CD4-positive, CD25-positive, alpha-beta regulatory T cell (primary cell): ENCODE results near the gene HPS4. TPM values are rescaled to one million over a fixed set of nuclear protein-coding genes. Genes with fewer than 3 reads are reported as not detected.
A peak's percentile ranks its signal among the peaks of the same experiment; 100 is the strongest.

Experiments
- ATAC-seq, 2 donors: fragments of 150-1000 bp; cut with Tn5 transposase; one replicate each; pipeline ENCODE4 v1.10.0; 2021; ENCODE audit warnings: low read depth in 2 of 2, moderate number of reproducible peaks in 2 of 2, moderate library complexity in 1 of 2
- DNase-seq, 3 donors: peaks; one replicate each; pipeline versions ENCODE4 v3.0.0 to v3.0.0-alpha.2; 2012 to 2022; ENCODE audit warnings: mixed read lengths in 1 of 3
- H3K27ac ChIP-seq: one replicate; pipeline ENCODE4 v1.7.0; 2013; ENCODE audit warnings: mild to moderate bottlenecking, low read length; ENCODE audit not compliant: insufficient read depth, poor library complexity, severe bottlenecking
- H3K27me3 ChIP-seq: one replicate; pipeline ENCODE4 v1.7.0; 2013; ENCODE audit warnings: low read length; ENCODE audit not compliant: control insufficient read depth, insufficient read depth
- H3K36me3 ChIP-seq: one replicate; pipeline ENCODE4 v1.7.0; 2013; ENCODE audit warnings: mild to moderate bottlenecking, low read length, moderate library complexity; ENCODE audit not compliant: control insufficient read depth, insufficient read depth
- H3K4me1 ChIP-seq: 2 replicates; pipeline ENCODE4 v1.7.0; 2013; ENCODE audit warnings: mild to moderate bottlenecking, low read length; ENCODE audit not compliant: insufficient read depth, control insufficient read depth, poor library complexity, severe bottlenecking
- H3K4me3 ChIP-seq: one replicate; pipeline ENCODE4 v1.7.0; 2013; ENCODE audit warnings: low read depth, mild to moderate bottlenecking, low read length, moderate library complexity
- H3K9me3 ChIP-seq, 2 experiments: 1 replicate in 1 of 2; 2 replicates in 1 of 2; pipeline ENCODE4 v1.7.0; 2013; ENCODE audit warnings: low read length in 2 of 2, mild to moderate bottlenecking in 1 of 2, moderate library complexity in 1 of 2; ENCODE audit not compliant: control insufficient read depth in 2 of 2
- H3K27ac Mint-ChIP-seq, 3 donors: one replicate each; pipeline ENCODE4 v1.8.0; 2020 to 2022; ENCODE audit warnings: mild to moderate bottlenecking in 3 of 3, mixed read lengths in 3 of 3, moderate library complexity in 2 of 3
- H3K27me3 Mint-ChIP-seq: one replicate; pipeline ENCODE4 v1.8.0; 2022; ENCODE audit warnings: mild to moderate bottlenecking, mixed read lengths
- H3K36me3 Mint-ChIP-seq: one replicate; pipeline ENCODE4 v1.8.0; 2020; ENCODE audit warnings: mixed read lengths
- H3K4me1 Mint-ChIP-seq, 4 donors: one replicate each; pipeline ENCODE4 v1.8.0; 2020 to 2022; ENCODE audit warnings: mixed read lengths in 4 of 4, mild to moderate bottlenecking in 1 of 4
- H3K4me3 Mint-ChIP-seq, 4 donors: one replicate each; pipeline ENCODE4 v1.8.0; 2020 to 2022; ENCODE audit warnings: mild to moderate bottlenecking in 4 of 4, mixed read lengths in 4 of 4, moderate library complexity in 3 of 4
- H3K9me3 Mint-ChIP-seq, 7 donors: one replicate each; pipeline ENCODE4 v1.8.0; 2020 to 2022; ENCODE audit warnings: mixed read lengths in 7 of 7, mild to moderate bottlenecking in 3 of 7, moderate library complexity in 2 of 7
- polyA plus RNA-seq, 4 donors: library from polyadenylated mRNA; unstranded; fragments of 300-500 nt; fragmentation: Illumina TruSeq; gene quantifications; one replicate each; pipeline ENCODE4 v1.2.3, GENCODE V29; 2021
- total RNA-seq: library from RNA; stranded (reverse); gene quantifications from one replicate; pipeline ENCODE4 v1.2.3, GENCODE V29; 2022

HPS4 gene
- total and polyA plus RNA-seq, 5 donors from 2014 or later, result 12.0 to 44.6 (median 13.7) TPM

DNA sequence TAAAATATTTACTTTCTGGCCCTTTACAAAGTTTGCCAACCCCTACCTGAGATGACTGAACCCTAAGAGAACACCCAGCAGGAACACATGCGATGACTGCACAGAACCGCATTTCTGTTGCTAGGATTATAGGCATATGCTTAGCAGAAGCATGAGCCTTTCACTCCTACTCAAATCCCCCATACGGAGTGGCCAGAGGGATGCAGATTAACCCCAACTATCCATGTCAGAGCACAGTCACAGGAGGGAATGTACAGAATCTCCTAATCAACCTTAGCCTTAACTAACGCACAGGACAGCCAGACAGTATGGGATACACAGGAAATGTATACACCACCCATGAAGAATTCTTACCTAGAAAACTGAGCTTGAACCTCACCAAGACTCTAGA lies 6.2 kb downstream of the HPS4 start:
- Mint-ChIP-seq H3K4me1 (peaks cover 29 to 51% (median 40%) of the 10 kb centered on the region in 4 donors), H3K27me3 (no peaks in the 10 kb centered on the region), H3K4me3 (peak overlapping the region in 1 of 4 donors; percentile 82), H3K9me3 (peaks cover 0 to 2% (median 0%) of the 10 kb centered on the region in 7 donors), H3K27ac (peak overlapping the region in 1 of 3 donors; percentile 53), H3K36me3 (peaks cover 42% of the 10 kb centered on the region)
- peaks cover 48% of the 10 kb centered on the region for H3K36me3 ChIP-seq
- H3K27ac ChIP-seq, result no peak overlapping the region
- peaks cover 22% of the 10 kb centered on the region for H3K4me1 ChIP-seq
- ATAC-seq, result no peak
- no peaks in the 10 kb centered on the region for H3K27me3 ChIP-seq
- no peak for DNase-seq
- no peak overlapping the region for H3K4me3 ChIP-seq
- no peaks in the 10 kb centered on the region for H3K9me3 ChIP-seq

DNA sequence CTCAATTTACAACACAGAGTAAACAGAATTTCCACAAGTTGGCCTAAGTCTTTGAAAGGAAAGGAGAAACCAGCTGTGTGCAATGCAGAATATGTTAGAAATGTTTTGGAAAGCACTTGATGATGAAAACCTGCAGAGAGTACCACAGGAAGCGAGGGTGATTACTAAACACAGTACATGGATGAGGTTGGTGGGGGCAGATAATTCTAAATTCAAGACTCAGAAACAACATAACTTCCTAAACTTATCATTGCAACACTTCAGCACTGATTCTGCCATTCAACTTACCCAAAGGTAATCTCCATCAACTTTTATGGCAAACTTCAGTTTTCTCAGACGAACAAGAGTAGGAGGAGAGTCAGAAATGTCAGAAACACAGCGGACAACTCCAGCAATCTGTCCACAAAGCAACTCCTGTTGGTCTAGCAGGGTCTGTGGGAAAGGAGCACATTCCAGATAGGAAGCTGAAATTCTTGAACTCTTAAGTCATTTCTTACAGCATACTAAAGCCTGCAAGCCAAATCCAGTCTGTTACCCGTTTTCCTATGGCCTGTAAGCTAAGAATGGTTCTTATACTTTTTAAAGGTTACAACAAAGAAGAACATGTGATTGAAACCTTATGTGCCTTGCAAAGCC lies 6.8 kb downstream of the HPS4 start:
- Histone ChIP-seq H3K27me3 (no peaks in the 10 kb centered on the region), H3K4me3 (no peak overlapping the region), H3K27ac (no peak overlapping the region), H3K4me1 (peaks cover 22% of the 10 kb centered on the region), H3K36me3 (peaks cover 53% of the 10 kb centered on the region), H3K9me3 (no peaks in the 10 kb centered on the region)
- no peaks in the 10 kb centered on the region for H3K27me3 Mint-ChIP-seq
- peaks cover 24 to 46% (median 37%) of the 10 kb centered on the region in 4 donors for H3K4me1 Mint-ChIP-seq
- peaks cover 0 to 2% (median 0%) of the 10 kb centered on the region in 7 donors for H3K9me3 Mint-ChIP-seq
- DNase-seq (no peak), ATAC-seq (no peak)
- H3K27ac Mint-ChIP-seq, result no peak overlapping the region
- peaks cover 43% of the 10 kb centered on the region for H3K36me3 Mint-ChIP-seq
- peak overlapping the region in 2 of 4 donors; percentile 38 to 82 for H3K4me3 Mint-ChIP-seq

DNA sequence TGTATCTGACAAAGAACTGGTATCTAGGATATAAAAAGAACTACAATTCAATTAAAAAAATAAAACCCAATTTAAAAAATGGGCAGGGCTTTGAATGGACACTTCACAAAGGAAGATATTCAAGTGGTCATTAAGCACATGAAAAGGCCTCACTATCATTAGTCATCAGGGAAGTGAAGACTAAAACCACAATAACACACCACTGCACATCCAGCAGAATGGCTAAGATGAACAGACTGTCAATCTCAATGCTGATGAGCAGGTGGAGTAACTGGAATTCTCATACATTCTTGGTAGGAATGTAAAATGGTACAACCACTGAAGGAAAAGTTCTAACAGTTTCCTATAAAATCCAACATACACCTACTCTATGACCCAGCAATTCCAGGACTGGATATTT lies 8.9 kb downstream of the HPS4 start:
- DNase-seq (no peak), ATAC-seq (no peak)
- H3K27me3 ChIP-seq, result no peaks in the 10 kb centered on the region
- no peak overlapping the region for H3K27ac ChIP-seq
- H3K27ac Mint-ChIP-seq, result no peak overlapping the region
- peaks cover 9% of the 10 kb centered on the region for H3K4me1 ChIP-seq
- H3K4me1 Mint-ChIP-seq, result peaks cover 17 to 25% (median 24%) of the 10 kb centered on the region in 4 donors
- H3K9me3 Mint-ChIP-seq, result no peaks in the 10 kb centered on the region
- no peak overlapping the region for H3K4me3 ChIP-seq
- no peak overlapping the region for H3K4me3 Mint-ChIP-seq
- H3K9me3 ChIP-seq, result no peaks in the 10 kb centered on the region
- no peaks in the 10 kb centered on the region for H3K27me3 Mint-ChIP-seq
- H3K36me3 ChIP-seq, result peaks cover 74% of the 10 kb centered on the region
- peaks cover 47% of the 10 kb centered on the region for H3K36me3 Mint-ChIP-seq

DNA sequence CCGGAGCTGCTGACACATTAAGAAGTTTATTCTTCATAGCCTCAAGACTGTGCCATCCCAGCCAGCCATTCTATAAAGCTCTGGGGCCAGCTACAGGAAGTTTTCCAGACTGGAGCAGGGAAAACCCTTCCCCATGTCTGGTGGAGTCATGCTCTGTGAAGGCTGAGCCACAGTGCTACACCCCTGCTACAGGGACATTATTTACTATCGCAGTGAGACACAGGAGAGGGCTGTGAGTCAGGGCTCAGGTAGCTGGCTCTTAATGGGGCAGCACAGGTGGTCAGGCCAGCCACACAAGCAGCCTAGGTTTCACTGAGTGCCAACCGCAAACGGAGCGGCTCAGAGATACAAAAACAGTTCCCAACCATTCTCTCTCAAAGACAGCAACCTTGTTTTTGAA lies 12.1 kb downstream of the HPS4 start:
- H3K27ac Mint-ChIP-seq, result no peak overlapping the region

DNA sequence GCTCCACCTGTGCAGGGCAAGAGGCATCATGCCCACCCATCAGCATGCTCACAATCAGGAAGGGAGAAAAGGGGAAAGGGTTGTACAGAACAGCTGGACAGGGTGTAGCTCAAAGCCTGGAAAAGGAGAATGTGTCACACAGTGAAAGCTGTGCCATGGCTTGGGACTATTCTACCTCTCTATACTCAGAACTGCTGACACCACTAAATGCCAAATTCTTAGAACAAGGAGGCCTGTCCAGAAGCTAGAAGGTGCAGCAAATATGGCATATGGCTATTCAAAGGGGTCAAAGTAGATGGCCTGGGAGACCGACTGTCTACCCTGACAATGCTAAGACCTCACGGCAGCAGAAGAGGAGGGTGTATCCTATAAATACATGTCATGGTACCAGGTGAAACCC lies 12.8 kb downstream of the HPS4 start:
- H3K4me1 Mint-ChIP-seq, result peaks cover 0 to 4% (median 1%) of the 10 kb centered on the region in 4 donors
- Histone ChIP-seq H3K27me3 (no peaks in the 10 kb centered on the region), H3K4me3 (no peak overlapping the region), H3K36me3 (peaks cover 86% of the 10 kb centered on the region), H3K9me3 (no peaks in the 10 kb centered on the region), H3K27ac (no peak overlapping the region), H3K4me1 (no peaks in the 10 kb centered on the region)
- no peaks in the 10 kb centered on the region for H3K9me3 Mint-ChIP-seq
- DNase-seq (no peak), ATAC-seq (no peak)
- H3K27ac Mint-ChIP-seq, result no peak overlapping the region
- H3K36me3 Mint-ChIP-seq, result peaks cover 59% of the 10 kb centered on the region
- H3K27me3 Mint-ChIP-seq, result no peaks in the 10 kb centered on the region
- H3K4me3 Mint-ChIP-seq, result no peak overlapping the region

More for the DNA sequence above, 12.1 kb downstream of the HPS4 start:
- Histone ChIP-seq H3K27me3 (no peaks in the 10 kb centered on the region), H3K27ac (no peak overlapping the region), H3K4me1 (no peaks in the 10 kb centered on the region), H3K9me3 (no peaks in the 10 kb centered on the region), H3K36me3 (peaks cover 87% of the 10 kb centered on the region), H3K4me3 (no peak overlapping the region)
- DNase-seq (no peak), ATAC-seq (no peak)
- H3K27me3 Mint-ChIP-seq, result no peaks in the 10 kb centered on the region
- peaks cover 0 to 6% (median 3%) of the 10 kb centered on the region in 4 donors for H3K4me1 Mint-ChIP-seq
- no peaks in the 10 kb centered on the region for H3K9me3 Mint-ChIP-seq
- peaks cover 56% of the 10 kb centered on the region for H3K36me3 Mint-ChIP-seq
- no peak overlapping the region for H3K4me3 Mint-ChIP-seq

DNA sequence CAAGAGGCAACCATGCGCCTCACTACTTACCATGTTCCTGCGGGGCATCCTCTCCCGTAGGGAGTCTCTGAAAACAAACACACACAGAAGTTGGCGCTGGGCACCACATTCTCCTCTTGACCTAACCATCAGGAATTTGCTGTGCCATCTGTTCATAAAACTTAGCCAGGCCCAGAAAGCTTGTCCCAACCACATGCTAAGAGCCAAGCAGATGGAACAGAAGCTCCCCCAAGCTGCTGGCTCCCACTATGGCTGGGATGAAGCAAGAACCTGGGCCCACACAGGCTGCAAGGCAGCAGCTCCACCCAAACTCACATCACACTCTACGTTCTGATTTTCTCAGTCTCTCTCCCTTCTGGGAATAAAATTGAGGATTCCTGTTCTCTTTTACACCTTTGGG lies 17.4 kb downstream of the HPS4 start:
- H3K4me1 Mint-ChIP-seq, result peaks cover 0 to 3% (median 0%) of the 10 kb centered on the region in 4 donors
- H3K9me3 Mint-ChIP-seq, result no peaks in the 10 kb centered on the region
- ATAC-seq, result no peak

DNA sequence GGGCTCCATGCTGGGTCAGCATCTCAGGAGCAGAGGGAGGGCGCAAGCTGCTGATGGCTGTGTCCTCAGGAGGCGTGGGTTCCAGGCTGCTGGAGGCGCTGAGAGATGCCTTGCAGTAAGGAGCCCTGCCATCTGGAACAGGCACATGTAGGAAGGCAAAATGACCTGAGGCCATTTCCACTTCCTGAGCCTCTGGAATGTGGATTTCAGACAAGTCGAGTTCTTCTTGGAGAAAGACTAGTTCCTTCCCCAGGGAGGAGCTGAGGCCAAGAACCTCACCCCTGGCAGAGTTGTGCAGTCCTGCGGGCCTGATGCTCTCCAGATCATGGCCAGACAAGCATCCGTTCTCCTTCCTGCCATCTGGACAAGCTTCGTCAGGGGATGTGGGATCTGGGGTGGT lies 19.3 kb downstream of the HPS4 start:
- H3K36me3 Mint-ChIP-seq, result peaks cover 54% of the 10 kb centered on the region

More for the DNA sequence above, 17.4 kb downstream of the HPS4 start:
- Histone ChIP-seq H3K27ac (no peak overlapping the region), H3K4me1 (no peaks in the 10 kb centered on the region), H3K9me3 (no peaks in the 10 kb centered on the region), H3K27me3 (no peaks in the 10 kb centered on the region), H3K36me3 (peaks cover 77% of the 10 kb centered on the region), H3K4me3 (no peak overlapping the region)
- no peaks in the 10 kb centered on the region for H3K27me3 Mint-ChIP-seq
- no peak for DNase-seq
- H3K36me3 Mint-ChIP-seq, result peaks cover 54% of the 10 kb centered on the region
- no peak overlapping the region for H3K27ac Mint-ChIP-seq
- no peak overlapping the region for H3K4me3 Mint-ChIP-seq

DNA sequence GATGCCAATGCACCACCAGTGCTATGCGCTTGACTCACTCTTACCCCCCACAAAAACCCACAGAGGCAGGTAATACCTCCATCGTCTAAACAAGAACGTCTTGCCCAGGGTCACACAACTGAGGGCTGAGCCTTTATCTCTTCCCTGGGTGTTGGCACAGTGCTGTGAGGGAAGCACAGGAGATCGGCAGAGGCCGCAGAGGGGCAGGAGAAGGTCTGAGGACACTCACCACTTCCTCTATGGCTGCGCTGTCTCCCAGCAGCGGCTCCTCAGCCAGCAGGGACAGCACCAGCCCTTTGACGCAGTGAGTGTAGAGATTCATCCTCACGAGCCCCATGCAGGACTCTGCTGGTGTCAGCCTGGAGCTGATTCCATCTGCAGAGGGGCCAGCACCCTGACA lies 19.9 kb downstream of the HPS4 start:
- ATAC-seq (no peak), DNase-seq (no peak)
- H3K4me1 Mint-ChIP-seq, result peaks cover 0 to 7% (median 4%) of the 10 kb centered on the region in 4 donors
- Histone ChIP-seq H3K36me3 (peaks cover 59% of the 10 kb centered on the region), H3K4me1 (no peaks in the 10 kb centered on the region), H3K9me3 (no peaks in the 10 kb centered on the region), H3K4me3 (no peak overlapping the region), H3K27ac (no peak overlapping the region), H3K27me3 (no peaks in the 10 kb centered on the region)
- H3K36me3 Mint-ChIP-seq, result peaks cover 51% of the 10 kb centered on the region
- no peaks in the 10 kb centered on the region for H3K9me3 Mint-ChIP-seq
- no peak overlapping the region for H3K27ac Mint-ChIP-seq
- H3K27me3 Mint-ChIP-seq, result no peaks in the 10 kb centered on the region
- H3K4me3 Mint-ChIP-seq, result no peak overlapping the region

More for the DNA sequence above, 19.3 kb downstream of the HPS4 start:
- no peak overlapping the region for H3K4me3 ChIP-seq
- peaks cover 63% of the 10 kb centered on the region for H3K36me3 ChIP-seq
- no peak overlapping the region for H3K4me3 Mint-ChIP-seq
- no peaks in the 10 kb centered on the region for H3K9me3 Mint-ChIP-seq
- ATAC-seq (no peak), DNase-seq (no peak)
- H3K27ac ChIP-seq, result no peak overlapping the region
- no peaks in the 10 kb centered on the region for H3K27me3 ChIP-seq
- no peaks in the 10 kb centered on the region for H3K4me1 ChIP-seq
- no peaks in the 10 kb centered on the region for H3K27me3 Mint-ChIP-seq
- H3K4me1 Mint-ChIP-seq, result peaks cover 0 to 7% (median 4%) of the 10 kb centered on the region in 4 donors
- no peaks in the 10 kb centered on the region for H3K9me3 ChIP-seq
- peak overlapping the region in 1 of 3 donors; percentile 62 for H3K27ac Mint-ChIP-seq
